Measurements from ENCODE around the gene VWC2. TPM values are rescaled to one million over a fixed set of nuclear protein-coding genes. Genes with fewer than 3 reads are reported as not detected.

Gene VWC2
- total and polyA plus RNA-seq, 2 of the 8 experiments (the other 6 are each of a cell fraction or from before 2014, with no cell fraction given): 0.24 to 0.30 TPM

GRCh38 chr7:49769285-49769857 is 4.1 kb upstream of the VWC2 start:
- H3K9me3 ChIP-seq (ENCODE audit: insufficient read depth in 2 of 2, low read depth in 1 of 2, low read length in 1 of 2): no peaks in the 10 kb centered on the region
- no peak overlapping the region for H2BK120ac ChIP-seq (replicated peaks; ENCODE audit: low read depth, low read length)
- no peak for DNase-seq (ENCODE audit: low read depth in 1 of 2, low spot score in 2 of 2)
- no peak overlapping the region for H3K14ac ChIP-seq (ENCODE audit: insufficient read length)
- H3K4me3 ChIP-seq (ENCODE audit: extremely low read depth in 1 of 4, insufficient read depth in 2 of 4, low read depth in 3 of 4, low read length in 4 of 4): no peak overlapping the region
- no peak overlapping the region for H2BK15ac ChIP-seq (ENCODE audit: low read length)
- H2AK5ac ChIP-seq (ENCODE audit: low read depth, low read length): no peak overlapping the region
- no peak overlapping the region for H3K56ac ChIP-seq (replicated peaks; ENCODE audit: insufficient read length, low read depth, low read length)
- no peak overlapping the region for H2BK5ac ChIP-seq (ENCODE audit: low read depth, low read length)
- H3K23ac ChIP-seq (ENCODE audit: insufficient read length): no peak overlapping the region
- no peak overlapping the region for H2BK20ac ChIP-seq (ENCODE audit: low read length)
- H3K79me2 ChIP-seq (ENCODE audit: control insufficient read depth in 1 of 2, insufficient read depth in 2 of 2, low read length in 2 of 2): no peaks in the 10 kb centered on the region
- H3K4ac ChIP-seq (replicated peaks; ENCODE audit: insufficient read length, low read depth, low read length): no peak overlapping the region
- no peaks in the 10 kb centered on the region for H3K36me3 ChIP-seq (ENCODE audit: control insufficient read depth in 2 of 4, insufficient read depth in 4 of 4, low read length in 3 of 4)
- H3K18ac ChIP-seq (ENCODE audit: extremely low read depth, low read length): no peak overlapping the region
- no peak for FAIRE-seq
- no peak overlapping the region for H3K4me2 ChIP-seq (ENCODE audit: insufficient read depth in 1 of 2, low read depth in 2 of 2, low read length in 2 of 2)
- POLR2A ChIA-PET (ENCODE audit: partially characterized antibody): no interaction called here
- H4K8ac ChIP-seq (ENCODE audit: extremely low read depth, insufficient read depth, low read length): no peak overlapping the region
- no peak overlapping the region for H3K27ac ChIP-seq (ENCODE audit: low read depth, low read length)
- no peak for TF ChIP-seq GTF2F1 (IDR thresholded peaks at IDR 0.05; ENCODE audit: borderline replicate concordance, low read depth, low read length)
- CTCF ChIA-PET (ENCODE audit: partially characterized antibody): interaction anchor here (1.7 kb wide), 1 partner anchor 20 kb away, joined by 3 read pairs; no protein-coding TSS in a partner anchor
- peaks cover 11% of the 10 kb centered on the region; the same call in 1 of the 2 replicates for H3K23me2 ChIP-seq (ENCODE audit: low read depth, low read length)
- peaks cover 19 to 38% (median 33%) of the 10 kb centered on the region in 4 experiments for H3K27me3 ChIP-seq (replicated peaks in 1 of 4; ENCODE audit: control insufficient read depth in 3 of 4, extremely low read depth in 1 of 4, insufficient read depth in 3 of 4, low read length in 3 of 4)
- H3K4me1 ChIP-seq (replicated peaks in 1 of 4; ENCODE audit: control insufficient read depth in 3 of 4, insufficient read depth in 4 of 4, low read length in 3 of 4): peaks cover 0 to 5% (median 2%) of the 10 kb centered on the region in 4 experiments; a peak in 2 of 7 replicates
- H4K20me1 ChIP-seq (replicated peaks in 1 of 2; ENCODE audit: control insufficient read depth in 1 of 2, insufficient read depth in 2 of 2, low read length in 2 of 2): no peaks in the 10 kb centered on the region
- no peak overlapping the region for H4K5ac ChIP-seq (ENCODE audit: insufficient read length, low read depth, low read length)
- H4K91ac ChIP-seq (replicated peaks; ENCODE audit: insufficient read length, low read length): no peak overlapping the region
- H2BK12ac ChIP-seq (ENCODE audit: low read depth, low read length): no peak overlapping the region
- no peak overlapping the region for H2AFZ ChIP-seq (ENCODE audit: low read length)
- H3K79me1 ChIP-seq (ENCODE audit: low read depth, low read length): no peaks in the 10 kb centered on the region
- no peak overlapping the region for H3K9ac ChIP-seq (replicated peaks in 1 of 4; ENCODE audit: extremely low read depth in 1 of 4, low read depth in 3 of 4, low read length in 3 of 4)

Measured in H1 (cell line).